Retinal pigment epithelial cell (primary cell): ENCODE data around the gene TTC7B.
"Not testable (repeated sequence)": the region's sequence is repeated elsewhere in the genome, so short reads cannot be mapped to it uniquely, and the experiment has no call there.

Experiments used
- DNase-seq: peaks from one replicate; pipeline ENCODE4 v3.0.0-alpha.2; 2010; ENCODE audit warnings: low read depth
- H3K4me3 ChIP-seq: 2 replicates; pipeline ENCODE4 v1.5.1; 2011; ENCODE audit warnings: mild to moderate bottlenecking, low read length, control low read depth, moderate library complexity
- CTCF ChIP-seq: conservative IDR thresholded peaks from 2 replicates; pipeline ENCODE4 v1.5.1; 2011; ENCODE audit warnings: low read depth, low read length, control low read depth, inconsistent platforms

Gene TTC7B

GRCh38 chr14:90829677-90830076, 13.4 kb upstream of the TTC7B start:
- no peak overlapping the region for H3K4me3 ChIP-seq
- DNase-seq = no peak
- TF ChIP-seq CTCF = no peak

- no peak overlapping the region for H3K4me3 ChIP-seq
- no peak for DNase-seq
- TF ChIP-seq CTCF = no peak
Observed at GRCh38 chr14:90828642-90829487, 12.6 kb upstream of the TTC7B start.

- DNase-seq = peak; percentile 51
- no peak for TF ChIP-seq CTCF
- peak overlapping the region; percentile 49 for H3K4me3 ChIP-seq
Observed at GRCh38 chr14:90827919-90828610, 11.8 kb upstream of the TTC7B start.

- H3K4me3 ChIP-seq, DNase-seq: not testable (repeated sequence)
Observed at GRCh38 chr14:90823542-90823941, 7.3 kb upstream of the TTC7B start.

- DNase-seq = no peak
- no peak overlapping the region for H3K4me3 ChIP-seq
- no peak for TF ChIP-seq CTCF
Observed at GRCh38 chr14:90820958-90821357, 4.7 kb upstream of the TTC7B start.

GRCh38 chr14:90819734-90820393, 3.6 kb upstream of the TTC7B start:
- no peak overlapping the region for H3K4me3 ChIP-seq
- TF ChIP-seq CTCF = no peak
- no peak for DNase-seq

- no peak for TF ChIP-seq CTCF
- no peak overlapping the region for H3K4me3 ChIP-seq
- no peak for DNase-seq
Observed at GRCh38 chr14:90818715-90819114, 2.5 kb upstream of the TTC7B start.
